M059J (cell line): ENCODE data around the gene ARMC7. TPM values are rescaled to one million over a fixed set of nuclear protein-coding genes. Genes with fewer than 3 reads are reported as not detected.
A peak's percentile ranks its signal among the peaks of the same experiment; 100 is the strongest.
"Not testable (repeated sequence)": the region's sequence is repeated elsewhere in the genome, so short reads cannot be mapped to it uniquely, and the experiment has no call there.

Experiments used
- DNase-seq: peaks from one replicate; pipeline ENCODE4 v3.0.0-alpha.2; 2012; ENCODE audit warnings: low read depth
- total RNA-seq: library from RNA; depleted of rRNA; stranded (reverse); fragments of >200 nt; shearing (Covaris generic); gene quantifications from 2 replicates; pipeline ENCODE4 v1.2.3, GENCODE V29; 2014

Gene ARMC7
- total RNA-seq, 1 experiment from 2014 or later, result 6.1 TPM

GRCh38 chr17:75102385-75102821 lies 7.4 kb upstream of the ARMC7 start:
- DNase-seq, result no peak

- no peak for DNase-seq
These were observed 5.9 kb upstream of the ARMC7 start for GRCh38 chr17:75103601-75104554.

GRCh38 chr17:75105126-75106080 lies 4.4 kb upstream of the ARMC7 start:
- DNase-seq, result peak; percentile 53

- no peak for DNase-seq
These were observed 1.6 kb upstream of the ARMC7 start for GRCh38 chr17:75108193-75108592.

GRCh38 chr17:75109046-75109406 lies 743 bp upstream of the ARMC7 start:
- DNase-seq, result no peak

GRCh38 chr17:75110234-75110937 lies 617 bp downstream of the ARMC7 start:
- no peak for DNase-seq

DNA sequence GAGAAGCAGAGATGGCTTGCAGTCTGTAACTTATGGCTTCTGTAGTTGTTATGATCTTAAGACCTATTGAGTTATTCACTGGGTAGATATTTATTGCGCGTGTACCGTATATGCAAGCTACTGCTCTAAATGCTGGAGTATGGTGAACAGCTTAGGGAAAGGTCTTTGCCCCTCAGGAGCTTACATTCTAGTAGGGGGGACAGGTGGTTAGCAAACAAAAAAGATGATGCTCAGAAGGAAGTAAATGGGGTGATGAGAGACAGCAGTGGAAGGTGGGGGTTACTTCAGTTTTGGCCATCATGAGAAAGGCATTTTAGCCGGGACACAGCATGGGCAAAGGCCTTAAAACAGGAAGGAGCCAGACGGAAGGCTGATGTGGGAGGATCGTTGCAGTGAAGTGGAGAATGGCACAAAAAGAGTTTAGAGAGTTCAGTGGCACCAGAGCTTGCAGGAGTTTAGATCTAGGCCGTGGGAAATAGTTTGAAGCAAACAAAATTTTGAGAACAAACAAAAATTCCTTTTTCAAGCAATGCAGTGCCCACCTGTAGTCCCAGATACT lies 2.1 kb downstream of the ARMC7 start:
- no peak for DNase-seq

- peak; percentile 79 for DNase-seq
These were observed 4.2 kb downstream of the ARMC7 start for GRCh38 chr17:75113798-75114551.

DNA sequence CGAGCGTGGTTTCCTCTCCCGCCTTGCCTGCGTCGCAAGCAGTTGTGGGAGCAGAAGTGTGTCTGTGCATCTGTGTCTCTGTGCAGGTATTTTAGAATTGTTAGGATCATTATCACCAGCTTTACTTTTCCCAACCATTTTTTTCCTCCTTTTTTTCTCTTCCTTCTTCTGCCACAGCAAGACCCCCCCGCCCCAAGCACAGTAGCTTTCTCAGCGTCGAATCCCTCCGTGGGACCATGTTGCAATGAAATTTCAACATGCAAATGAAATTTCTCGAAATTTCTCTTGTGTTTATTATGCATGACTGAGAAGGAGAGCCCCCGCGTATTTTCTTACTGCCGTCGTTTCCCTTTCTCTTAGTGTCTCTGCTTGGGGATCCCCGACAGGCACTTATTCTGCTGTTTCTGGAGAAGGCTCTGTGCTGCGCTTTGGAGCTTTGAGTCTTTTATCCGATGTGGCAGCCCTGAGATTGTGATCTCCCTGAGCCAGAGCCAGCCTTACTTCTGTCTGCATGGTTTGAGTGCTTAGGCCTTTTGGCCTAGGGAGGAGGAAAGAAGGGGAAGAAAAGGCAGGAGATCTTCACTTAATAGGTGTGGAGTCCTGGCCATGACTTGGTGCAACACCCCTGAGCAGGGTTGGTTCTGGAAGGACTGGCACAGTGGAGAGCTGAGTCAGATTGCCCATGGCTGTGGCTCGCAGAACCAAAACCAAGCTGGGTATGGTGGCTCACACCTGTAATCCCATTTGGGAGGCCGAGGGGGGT lies 5.0 kb downstream of the ARMC7 start:
- no peak for DNase-seq

- DNase-seq, result no peak
These were observed 5.8 kb downstream of the ARMC7 start for GRCh38 chr17:75115555-75115954.

GRCh38 chr17:75116737-75117136 lies 7.0 kb downstream of the ARMC7 start:
- DNase-seq, result no peak

DNA sequence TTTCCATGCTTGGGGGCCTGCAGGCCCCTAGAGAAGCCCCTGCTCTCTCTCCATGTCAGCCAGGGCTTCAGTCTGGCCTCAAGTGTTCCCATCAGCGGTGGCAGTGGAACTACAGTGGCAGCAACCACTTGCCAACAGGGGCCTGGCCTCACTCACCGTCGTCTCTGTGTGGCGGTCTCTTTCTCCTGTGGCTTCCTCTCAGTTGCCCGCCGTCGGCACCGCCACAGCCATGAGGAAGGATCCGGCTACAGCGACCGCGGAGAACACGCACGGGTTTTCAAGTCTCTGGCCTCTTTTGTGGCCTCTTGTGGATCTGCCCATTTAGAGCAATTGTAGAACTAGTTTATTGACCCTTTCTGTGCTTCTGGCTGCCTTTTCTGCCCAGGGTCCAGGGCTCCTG lies 8.5 kb downstream of the ARMC7 start:
- DNase-seq, result no peak

DNA sequence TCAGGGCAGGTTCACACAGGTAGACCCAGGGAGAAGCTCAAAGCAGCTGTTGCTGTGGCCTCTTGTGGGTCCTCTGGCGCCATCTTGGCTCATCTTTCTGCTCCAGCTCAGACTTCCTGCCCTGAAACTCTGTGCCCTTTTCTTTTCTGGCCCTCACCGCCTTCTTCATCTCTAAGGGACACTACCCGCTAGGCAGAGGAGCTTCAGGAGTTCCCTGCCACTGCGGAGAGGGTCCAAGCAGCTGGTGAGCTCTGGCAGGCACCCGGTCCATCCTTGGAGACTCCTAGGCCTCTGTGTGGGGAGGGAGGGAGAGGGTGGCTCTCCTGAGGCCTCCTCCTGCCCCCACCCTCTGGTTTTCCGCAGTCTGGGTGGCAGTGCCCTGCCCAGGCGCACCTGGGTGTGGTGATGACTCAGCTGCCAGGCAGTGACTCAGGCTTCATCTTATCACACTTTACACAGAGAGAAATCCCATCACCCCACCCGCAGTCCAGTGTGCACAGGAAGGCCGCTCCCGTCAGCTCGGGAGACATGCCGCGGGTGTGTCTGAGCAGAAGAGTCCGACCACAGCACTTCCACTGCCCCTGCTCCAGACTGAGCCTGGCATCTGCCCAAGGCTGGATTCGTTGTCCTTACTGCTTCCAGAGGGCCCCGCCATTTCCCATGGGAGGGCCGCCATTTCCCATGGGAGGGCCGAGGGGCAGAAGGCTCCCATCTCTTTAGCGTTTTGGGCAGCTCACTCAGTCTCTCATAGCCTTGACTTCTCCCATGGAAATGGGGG lies 14.5 kb downstream of the ARMC7 start:
- peak; percentile 96 for DNase-seq

DNA sequence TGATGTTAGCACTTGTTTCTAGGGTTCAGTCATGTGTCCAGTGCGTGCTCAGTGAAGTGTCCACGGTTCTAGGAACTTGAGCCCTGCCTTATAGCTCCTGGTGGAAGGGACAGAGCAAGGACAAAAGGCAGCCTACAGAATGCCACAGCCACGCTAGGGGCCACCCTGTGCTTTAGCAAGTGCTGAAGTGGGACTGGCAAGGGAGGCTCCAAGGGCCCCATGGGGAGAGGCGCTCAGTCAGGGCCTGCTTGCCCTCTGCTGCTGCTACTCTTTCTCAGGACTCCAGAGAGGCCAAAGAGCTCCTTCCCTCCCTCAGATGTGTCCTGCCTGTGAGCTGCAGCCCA lies 15.0 kb downstream of the ARMC7 start:
- DNase-seq, result no peak

DNA sequence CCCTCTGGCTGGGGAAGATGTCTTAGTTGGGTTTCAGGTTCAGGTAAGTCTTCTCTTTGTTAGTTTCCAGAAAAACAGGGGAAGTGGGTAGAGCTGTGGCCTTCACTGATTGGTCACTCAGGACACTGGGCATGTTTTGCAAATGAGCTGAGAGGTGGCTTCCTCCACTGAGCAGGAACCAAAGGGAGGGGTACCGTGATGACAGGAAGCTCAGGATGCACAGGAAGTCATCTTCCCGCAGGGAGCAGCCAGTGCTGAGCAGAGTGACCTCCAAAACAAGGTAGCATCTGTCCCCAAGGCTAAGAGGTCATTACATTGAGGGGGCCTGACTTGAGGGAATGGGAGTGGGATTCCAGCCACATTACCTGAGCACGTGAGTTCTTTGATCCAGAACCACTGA lies 16.2 kb downstream of the ARMC7 start:
- no peak for DNase-seq

DNA sequence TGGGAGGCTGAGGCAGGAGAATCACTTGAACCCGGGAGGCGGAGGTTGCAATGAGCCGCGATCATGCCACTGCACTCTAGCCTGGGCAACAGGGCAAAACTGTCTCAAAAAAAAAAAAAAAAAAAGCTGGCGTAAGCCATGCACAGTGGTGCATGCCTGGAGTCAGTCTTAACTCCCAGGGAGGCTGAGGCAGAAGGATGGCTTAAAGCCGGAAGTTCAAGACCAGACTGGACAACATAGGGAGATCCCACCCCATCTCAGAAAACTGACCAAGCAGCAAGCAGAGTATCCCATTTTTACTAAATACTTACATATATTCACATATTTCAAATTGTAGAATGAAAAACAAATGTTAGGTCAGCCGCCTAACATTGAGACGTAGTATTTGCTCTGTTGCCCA lies 17.2 kb downstream of the ARMC7 start:
- no peak for DNase-seq

- not testable (repeated sequence) for DNase-seq
These were observed 18.2 kb downstream of the ARMC7 start for GRCh38 chr17:75127936-75128335.

GRCh38 chr17:75128694-75129505 lies 19.1 kb downstream of the ARMC7 start:
- DNase-seq, result no peak
